22Rv1 (cell line): ENCODE measurements around the gene AOAH.

Experiments
- H3K27ac ChIP-seq: fragments of 450-650 bp; 2 replicates; pipeline ENCODE4 v1.5.1; 2017
- CTCF ChIP-seq: fragments of 450-650 bp; IDR thresholded peaks from 2 replicates; pipeline ENCODE4 v1.5.1; 2017; ENCODE audit warnings: mild to moderate bottlenecking
- ZFX ChIP-seq: fragments of 450-650 bp; IDR thresholded peaks from 2 replicates; pipeline ENCODE4 v1.6.1; 2017; ENCODE audit warnings: antibody characterized with exemption, borderline replicate concordance

AOAH gene

GRCh38 chr7:36648441-36648840 is 75.9 kb downstream of the AOAH start:
- no peak overlapping the region for H3K27ac ChIP-seq
- no peak for TF ChIP-seq ZFX
- no peak for TF ChIP-seq CTCF

GRCh38 chr7:36644625-36645422 is 79.5 kb downstream of the AOAH start:
- no peak overlapping the region for H3K27ac ChIP-seq
- TF ChIP-seq CTCF, result no peak
- no peak for TF ChIP-seq ZFX

- no peak for TF ChIP-seq CTCF
- no peak for TF ChIP-seq ZFX
Measured at GRCh38 chr7:36642414-36642813, 81.9 kb downstream of the AOAH start.

GRCh38 chr7:36642010-36642409 is 82.3 kb downstream of the AOAH start:
- TF ChIP-seq CTCF (no peak), ZFX (no peak)
- H3K27ac ChIP-seq, result no peak overlapping the region

More at GRCh38 chr7:36642414-36642813, 81.9 kb downstream of the AOAH start:
- no peak overlapping the region for H3K27ac ChIP-seq

- TF ChIP-seq CTCF (no peak), ZFX (no peak)
- no peak overlapping the region for H3K27ac ChIP-seq
Measured at GRCh38 chr7:36640682-36641081, 83.6 kb downstream of the AOAH start.

- H3K27ac ChIP-seq, result no peak overlapping the region
- TF ChIP-seq CTCF (no peak), ZFX (no peak)
Measured at GRCh38 chr7:36639826-36640225, 84.5 kb downstream of the AOAH start.

GRCh38 chr7:36638586-36639263 is 85.6 kb downstream of the AOAH start:
- no peak overlapping the region for H3K27ac ChIP-seq
- TF ChIP-seq ZFX (no peak), CTCF (no peak)
